Ishikawa (cell line): Measurements from ENCODE around the gene TXN.

Source experiments
- CREB1 ChIP-seq: IDR thresholded peaks from 2 replicates; pipeline ENCODE4 v1.6.1; 2012; ENCODE audit warnings: low read depth
- EP300 ChIP-seq: IDR thresholded peaks from 2 replicates; pipeline ENCODE4 v1.6.1; 2012; ENCODE audit warnings: borderline replicate concordance
- FOXM1 ChIP-seq: IDR thresholded peaks from 2 replicates; pipeline ENCODE4 v1.6.1; 2012; ENCODE audit warnings: low read depth, borderline replicate concordance
- MAX ChIP-seq: IDR thresholded peaks from 2 replicates; pipeline ENCODE4 v1.6.1; 2012
- NFIC ChIP-seq: IDR thresholded peaks from 2 replicates; pipeline ENCODE4 v1.6.1; 2012
- RAD21 ChIP-seq: IDR thresholded peaks from 2 replicates; pipeline ENCODE4 v1.6.1; 2012; ENCODE audit warnings: low read depth
- REST ChIP-seq: IDR thresholded peaks from 2 replicates; pipeline ENCODE4 v1.6.1; 2012; ENCODE audit warnings: low read depth, mild to moderate bottlenecking
- TAF1 ChIP-seq: IDR thresholded peaks from 2 replicates; pipeline ENCODE4 v1.6.1; 2012; ENCODE audit warnings: low read depth, mild to moderate bottlenecking
- TEAD4 ChIP-seq: IDR thresholded peaks from 2 replicates; pipeline ENCODE4 v1.6.1; 2012
- USF1 ChIP-seq: IDR thresholded peaks from 2 replicates; pipeline ENCODE4 v1.6.1; 2012
- YY1 ChIP-seq: IDR thresholded peaks from 2 replicates; pipeline ENCODE4 v1.6.1; 2012; ENCODE audit warnings: low read depth

GRCh38 chr9:110254500-110254899, 1.8 kb downstream of the TXN start:
- TF ChIP-seq MAX = no peak
- TF ChIP-seq USF1 = no peak
- TF ChIP-seq REST = no peak
- no peak for TF ChIP-seq NFIC
- TF ChIP-seq EP300 = no peak
- no peak for TF ChIP-seq YY1
- TF ChIP-seq CREB1 = no peak
- no peak for TF ChIP-seq TAF1
- TF ChIP-seq RAD21 = no peak
- no peak for TF ChIP-seq FOXM1
- TF ChIP-seq TEAD4 = no peak
